Measurements from ENCODE around the gene MED9. TPM values are rescaled to one million over a fixed set of nuclear protein-coding genes. Genes with fewer than 3 reads are reported as not detected.

Gene MED9
- total and polyA plus RNA-seq, 2 of the 8 experiments (the other 6 are each of a cell fraction or from before 2014, with no cell fraction given): 15.8 to 19.7 TPM

- H4K91ac ChIP-seq (replicated peaks; ENCODE audit: insufficient read length, low read length): no peak overlapping the region
- POLR2A ChIA-PET (ENCODE audit: partially characterized antibody): interaction anchor here (0.8 to 1.1 kb wide), 2 partner anchors 10 to 18 kb away, joined by 3 to 4 read pairs; no protein-coding TSS in a partner anchor
- no peak for TF ChIP-seq KDM4A (IDR thresholded peaks at IDR 0.05; ENCODE audit: low read depth, low read length, severe bottlenecking)
- no peak for TF ChIP-seq SIX5 (IDR thresholded peaks at IDR 0.05; ENCODE audit: low read depth, low read length)
- no peak for TF ChIP-seq POLR2AphosphoS5 (IDR thresholded peaks at IDR 0.05; ENCODE audit: low read depth, low read length)
- no peak for TF ChIP-seq MAFK (IDR thresholded peaks at IDR 0.05; ENCODE audit: low read depth, low read length)
- TF ChIP-seq SIN3A (conservative IDR thresholded peaks at IDR 0.05 in 1 of 2, IDR thresholded peaks at IDR 0.05 in 1 of 2; ENCODE audit: low read depth in 1 of 2, low read length in 2 of 2): no peak
- no peak for TF ChIP-seq CBX8 (IDR thresholded peaks at IDR 0.05; ENCODE audit: borderline replicate concordance, low read depth, low read length)
- no peak for TF ChIP-seq EGR1 (IDR thresholded peaks at IDR 0.05; ENCODE audit: borderline replicate concordance, low read depth, low read length)
- TF ChIP-seq ATF2 (IDR thresholded peaks at IDR 0.05; ENCODE audit: low read length): no peak
- TF ChIP-seq TEAD4 (IDR thresholded peaks at IDR 0.05; ENCODE audit: low read depth, low read length): no peak
- no peak for TF ChIP-seq TCF12 (IDR thresholded peaks at IDR 0.05; ENCODE audit: low read depth, low read length)
Observed at GRCh38 chr17:17462048-17462824, 14.6 kb upstream of the MED9 start.

More at GRCh38 chr17:17462048-17462824, 14.6 kb upstream of the MED9 start:
- no peak for DNase-seq (ENCODE audit: low read depth in 1 of 2, low spot score in 2 of 2)
- whole genome bisulfite sequencing, 2 experiments (ENCODE audit: extremely low coverage in 1 of 2, insufficient coverage in 1 of 2, insufficient read length in 1 of 2, insufficient replicate concordance in 2 of 2, low coverage in 1 of 2, low lambda C conversion rate in 2 of 2, missing lambda C conversion rate in 1 of 2): 81% methylated on average over 15 of the region's 15 CpGs; no CpG with 5 or more reads in 1 of the 2 experiments
- Histone ChIP-seq H4K20me1 (replicated peaks in 1 of 2; ENCODE audit: control insufficient read depth in 1 of 2, insufficient read depth in 2 of 2, low read length in 2 of 2) (peaks cover 0 to 4% of the 10 kb centered on the region in 2 experiments), H3K4me3 (ENCODE audit: extremely low read depth in 1 of 4, insufficient read depth in 2 of 4, low read depth in 3 of 4, low read length in 4 of 4) (no peak overlapping the region), H3K4ac (replicated peaks; ENCODE audit: insufficient read length, low read depth, low read length) (no peak overlapping the region), H3K9ac (replicated peaks in 1 of 4; ENCODE audit: extremely low read depth in 1 of 4, low read depth in 3 of 4, low read length in 3 of 4) (no peak overlapping the region), H4K8ac (ENCODE audit: extremely low read depth, insufficient read depth, low read length) (no peak overlapping the region), H3K9me3 (ENCODE audit: insufficient read depth in 2 of 2, low read depth in 1 of 2, low read length in 1 of 2) (peaks cover 0 to 7% of the 10 kb centered on the region in 2 experiments; a peak in 2 of 4 replicates), H2BK5ac (ENCODE audit: low read depth, low read length) (no peak overlapping the region), H2BK120ac (replicated peaks; ENCODE audit: low read depth, low read length) (no peak overlapping the region), H3K14ac (ENCODE audit: insufficient read length) (no peak overlapping the region), H3K18ac (ENCODE audit: extremely low read depth, low read length) (no peak overlapping the region), H2BK20ac (ENCODE audit: low read length) (no peak overlapping the region), H3K4me2 (ENCODE audit: insufficient read depth in 1 of 2, low read depth in 2 of 2, low read length in 2 of 2) (no peak overlapping the region), H2AFZ (ENCODE audit: low read length) (no peak overlapping the region), H3K4me1 (replicated peaks in 1 of 4; ENCODE audit: control insufficient read depth in 3 of 4, insufficient read depth in 4 of 4, low read length in 3 of 4) (no peaks in the 10 kb centered on the region), H4K5ac (ENCODE audit: insufficient read length, low read depth, low read length) (no peak overlapping the region), H2AK5ac (ENCODE audit: low read depth, low read length) (no peak overlapping the region), H3K79me1 (ENCODE audit: low read depth, low read length) (no peaks in the 10 kb centered on the region), H2BK15ac (ENCODE audit: low read length) (no peak overlapping the region), H3K79me2 (ENCODE audit: control insufficient read depth in 1 of 2, insufficient read depth in 2 of 2, low read length in 2 of 2) (no peaks in the 10 kb centered on the region), H3K23me2 (ENCODE audit: low read depth, low read length) (peaks cover 5% of the 10 kb centered on the region; the same call in 1 of the 2 replicates), H3K36me3 (ENCODE audit: control insufficient read depth in 2 of 4, insufficient read depth in 4 of 4, low read length in 3 of 4) (no peaks in the 10 kb centered on the region), H3K27ac (ENCODE audit: low read depth, low read length) (no peak overlapping the region), H3K27me3 (replicated peaks in 1 of 4; ENCODE audit: control insufficient read depth in 3 of 4, extremely low read depth in 1 of 4, insufficient read depth in 3 of 4, low read length in 3 of 4) (no peaks in the 10 kb centered on the region; a peak in 2 of 7 replicates), H3K56ac (replicated peaks; ENCODE audit: insufficient read length, low read depth, low read length) (no peak overlapping the region), H3K23ac (ENCODE audit: insufficient read length) (no peak overlapping the region), H2BK12ac (ENCODE audit: low read depth, low read length) (no peak overlapping the region)
- FAIRE-seq: no peak
- CTCF ChIA-PET (ENCODE audit: partially characterized antibody): interaction anchor here (0.6 to 2.0 kb wide), 5 partner anchors 18 to 112 kb away, joined by 3 to 7 read pairs (median 4); no protein-coding TSS in a partner anchor
